Neural progenitor cell (in vitro differentiated cells): Measurements from ENCODE around the gene TAF4. TPM values are rescaled to one million over a fixed set of nuclear protein-coding genes. Genes with fewer than 3 reads are reported as not detected.

Source experiments
- DNase-seq: peaks from one replicate; pipeline ENCODE4 v3.0.0-alpha.2; 2016; ENCODE audit warnings: low spot score
- H2AFZ ChIP-seq: fragments of 200-600 bp; sonication (generic); replicated peaks from 2 replicates; pipeline ENCODE4 v1.6.1; 2016; ENCODE audit warnings: antibody characterized with exemption
- H3F3A ChIP-seq: fragments of 200-600 bp; sonication (generic); 2 replicates; pipeline ENCODE4 v1.6.1; 2016; ENCODE audit warnings: antibody characterized with exemption, low read depth
- H3K27ac ChIP-seq: fragments of 200-600 bp; sonication (generic); 2 replicates; pipeline ENCODE4 v1.5.1; 2016; ENCODE audit warnings: mild to moderate bottlenecking
- H3K27me3 ChIP-seq: fragments of 200-600 bp; sonication (generic); 2 replicates; pipeline ENCODE4 v1.6.1; 2016; ENCODE audit warnings: mild to moderate bottlenecking, moderate library complexity
- H3K36me3 ChIP-seq: fragments of 200-600 bp; sonication (generic); 2 replicates; pipeline ENCODE4 v1.5.1; 2016
- H3K4me1 ChIP-seq: fragments of 200-600 bp; sonication (generic); 2 replicates; pipeline ENCODE4 v1.6.1; 2016; ENCODE audit warnings: mixed run types
- H3K4me2 ChIP-seq: fragments of 200-600 bp; sonication (generic); 2 replicates; pipeline ENCODE4 v1.6.1; 2016
- H3K4me3 ChIP-seq: fragments of 200-600 bp; sonication (generic); 2 replicates; pipeline ENCODE4 v1.5.1; 2016
- H3K79me2 ChIP-seq: fragments of 200-600 bp; sonication (generic); 2 replicates; pipeline ENCODE4 v1.6.1; 2016; ENCODE audit warnings: low read depth
- H3K9ac ChIP-seq: fragments of 200-600 bp; sonication (generic); 2 replicates; pipeline ENCODE4 v1.6.1; 2016
- H3K9me3 ChIP-seq: fragments of 200-600 bp; sonication (generic); 2 replicates; pipeline ENCODE4 v1.5.1; 2016; ENCODE audit warnings: low read depth
- H4K20me1 ChIP-seq: fragments of 200-600 bp; sonication (generic); 2 replicates; pipeline ENCODE4 v1.6.1; 2016; ENCODE audit warnings: low read depth
- H3K27ac Mint-ChIP-seq: 3 replicates; pipeline ENCODE4 v1.8.0; 2021; ENCODE audit warnings: mixed read lengths
- H3K27me3 Mint-ChIP-seq: 2 replicates; pipeline ENCODE4 v1.8.0; 2022; ENCODE audit warnings: low read depth, mild to moderate bottlenecking, inconsistent platforms, moderate library complexity, mixed read lengths; ENCODE audit not compliant: insufficient read depth
- H3K36me3 Mint-ChIP-seq: 3 replicates; pipeline ENCODE4 v1.8.0; 2021; ENCODE audit warnings: mixed read lengths
- H3K4me1 Mint-ChIP-seq: 3 replicates; pipeline ENCODE4 v1.8.0; 2021; ENCODE audit warnings: mixed read lengths
- H3K4me3 Mint-ChIP-seq: 3 replicates; pipeline ENCODE4 v1.8.0; 2021; ENCODE audit warnings: mild to moderate bottlenecking, moderate library complexity, mixed read lengths
- H3K9me3 Mint-ChIP-seq: 3 replicates; pipeline ENCODE4 v1.8.0; 2020; ENCODE audit warnings: mixed read lengths
- EZH2 ChIP-seq: fragments of 200-600 bp; sonication (generic); IDR thresholded peaks from 2 replicates; pipeline ENCODE4 v1.6.1; 2017; ENCODE audit warnings: antibody characterized with exemption, mild to moderate bottlenecking, moderate library complexity
- EZH2phosphoT487 ChIP-seq: fragments of 200-600 bp; sonication (generic); IDR thresholded peaks from 2 replicates; pipeline ENCODE4 v1.6.1; 2017; ENCODE audit warnings: antibody characterized with exemption
- total RNA-seq: library from RNA; depleted of rRNA; stranded (reverse); fragments of >200 nt; gene quantifications from 2 replicates; pipeline ENCODE4 v1.2.3, GENCODE V29; 2015; ENCODE audit warnings: low replicate concordance
- TF ChIP-seq, protein P1 (sequence below): fragments of 200-600 bp; sonication (generic); IDR thresholded peaks from 2 replicates; pipeline ENCODE4 v1.5.1; 2017; ENCODE audit warnings: antibody characterized with exemption, mild to moderate bottlenecking

Gene TAF4
- total RNA-seq, 1 donor from 2014 or later: 9.9 TPM

DNA sequence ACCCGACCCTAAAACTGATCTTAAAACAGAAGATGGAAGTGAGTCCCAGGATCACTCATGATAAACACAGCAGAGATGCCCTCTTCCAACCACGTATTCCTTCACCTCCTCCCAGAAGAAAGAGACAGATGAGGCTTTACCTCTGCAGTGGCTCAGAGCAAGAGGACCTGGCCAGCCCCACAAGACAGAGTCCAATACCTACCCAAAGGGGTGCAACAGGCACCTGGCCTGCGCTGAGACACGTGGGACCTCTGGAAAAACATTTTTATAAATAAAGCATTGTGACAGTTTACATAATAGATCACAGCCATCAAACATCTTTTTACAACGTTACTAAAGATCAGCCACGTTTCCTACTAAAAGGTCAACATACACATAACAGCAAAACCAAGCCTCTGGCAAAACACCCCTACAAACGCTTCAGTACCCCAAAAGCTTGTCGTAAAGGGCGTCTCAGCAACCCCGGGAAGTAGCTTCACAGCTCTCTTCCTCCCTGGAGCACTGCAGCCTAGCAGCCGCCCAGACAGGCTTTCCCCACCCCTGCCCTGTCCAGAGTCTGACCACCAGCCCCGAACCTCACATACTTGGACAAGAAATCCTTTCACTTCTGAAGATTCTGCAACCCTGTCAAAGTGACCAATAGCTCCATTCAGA is 2.9 kb downstream of the TAF4 start:
- Mint-ChIP-seq H3K4me1 (peaks cover 28% of the 10 kb centered on the region), H3K27me3 (peaks cover 14% of the 10 kb centered on the region), H3K4me3 (peak overlapping the region; percentile 87), H3K27ac (no peak overlapping the region), H3K9me3 (peaks cover 6% of the 10 kb centered on the region), H3K36me3 (peaks cover 15% of the 10 kb centered on the region)
- no peaks in the 10 kb centered on the region for H3K36me3 ChIP-seq
- no peak overlapping the region for H3K4me3 ChIP-seq
- H3K9me3 ChIP-seq: no peaks in the 10 kb centered on the region
- TF ChIP-seq EZH2phosphoT487 (no peak), EZH2 (no peak)
- TF ChIP-seq, protein P1, sequence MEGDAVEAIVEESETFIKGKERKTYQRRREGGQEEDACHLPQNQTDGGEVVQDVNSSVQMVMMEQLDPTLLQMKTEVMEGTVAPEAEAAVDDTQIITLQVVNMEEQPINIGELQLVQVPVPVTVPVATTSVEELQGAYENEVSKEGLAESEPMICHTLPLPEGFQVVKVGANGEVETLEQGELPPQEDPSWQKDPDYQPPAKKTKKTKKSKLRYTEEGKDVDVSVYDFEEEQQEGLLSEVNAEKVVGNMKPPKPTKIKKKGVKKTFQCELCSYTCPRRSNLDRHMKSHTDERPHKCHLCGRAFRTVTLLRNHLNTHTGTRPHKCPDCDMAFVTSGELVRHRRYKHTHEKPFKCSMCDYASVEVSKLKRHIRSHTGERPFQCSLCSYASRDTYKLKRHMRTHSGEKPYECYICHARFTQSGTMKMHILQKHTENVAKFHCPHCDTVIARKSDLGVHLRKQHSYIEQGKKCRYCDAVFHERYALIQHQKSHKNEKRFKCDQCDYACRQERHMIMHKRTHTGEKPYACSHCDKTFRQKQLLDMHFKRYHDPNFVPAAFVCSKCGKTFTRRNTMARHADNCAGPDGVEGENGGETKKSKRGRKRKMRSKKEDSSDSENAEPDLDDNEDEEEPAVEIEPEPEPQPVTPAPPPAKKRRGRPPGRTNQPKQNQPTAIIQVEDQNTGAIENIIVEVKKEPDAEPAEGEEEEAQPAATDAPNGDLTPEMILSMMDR: no peak
- H3K9ac ChIP-seq: no peak overlapping the region
- no peak overlapping the region for H2AFZ ChIP-seq
- peaks cover 58% of the 10 kb centered on the region for H3K79me2 ChIP-seq
- H3K4me2 ChIP-seq: peak overlapping the region; percentile 93
- DNase-seq: no peak
- H3K4me1 ChIP-seq: peaks cover 22% of the 10 kb centered on the region
- peaks cover 9% of the 10 kb centered on the region for H3F3A ChIP-seq
- H3K27me3 ChIP-seq: no peaks in the 10 kb centered on the region
- no peak overlapping the region for H3K27ac ChIP-seq
- H4K20me1 ChIP-seq: peaks cover 55% of the 10 kb centered on the region

DNA sequence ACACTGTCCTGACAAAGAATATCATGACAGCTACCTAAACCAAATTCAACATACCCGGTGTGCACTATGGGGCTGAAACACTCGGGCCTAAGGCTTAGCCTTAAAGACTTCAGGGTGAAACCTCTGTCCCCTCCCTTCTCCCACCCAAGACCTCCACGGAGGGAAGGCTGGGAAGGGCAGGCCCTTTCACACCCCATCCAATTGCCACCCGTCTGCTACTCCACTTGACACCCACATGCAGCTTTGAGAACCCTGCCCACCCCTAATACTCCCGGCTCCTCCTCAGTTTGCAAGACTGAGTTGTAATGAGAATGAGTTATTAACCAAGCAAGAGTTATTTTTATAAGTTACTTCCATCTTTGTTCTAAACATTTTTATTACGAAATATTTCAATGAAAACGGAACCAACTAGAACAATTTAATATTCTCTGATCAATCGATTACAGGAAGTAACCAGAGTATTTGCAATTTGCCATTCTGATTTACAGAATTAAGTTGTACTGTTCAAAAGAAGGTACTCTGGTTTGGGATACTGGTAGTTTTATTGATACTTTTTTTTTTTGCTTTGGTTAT is 3.7 kb downstream of the TAF4 start:
- Histone ChIP-seq H4K20me1 (peaks cover 55% of the 10 kb centered on the region), H3K27me3 (no peaks in the 10 kb centered on the region), H3K9me3 (no peaks in the 10 kb centered on the region), H2AFZ (no peak overlapping the region), H3F3A (peaks cover 7% of the 10 kb centered on the region), H3K27ac (no peak overlapping the region), H3K4me1 (peaks cover 16% of the 10 kb centered on the region), H3K79me2 (peaks cover 64% of the 10 kb centered on the region), H3K9ac (no peak overlapping the region), H3K4me2 (no peak overlapping the region), H3K4me3 (no peak overlapping the region), H3K36me3 (no peaks in the 10 kb centered on the region)
- H3K4me3 Mint-ChIP-seq: peak overlapping the region; percentile 41
- peaks cover 21% of the 10 kb centered on the region for H3K4me1 Mint-ChIP-seq
- TF ChIP-seq EZH2: no peak
- H3K27ac Mint-ChIP-seq: no peak overlapping the region
- H3K9me3 Mint-ChIP-seq: peaks cover 6% of the 10 kb centered on the region
- no peak for DNase-seq
- H3K36me3 Mint-ChIP-seq: peaks cover 17% of the 10 kb centered on the region
- peaks cover 13% of the 10 kb centered on the region for H3K27me3 Mint-ChIP-seq

DNA sequence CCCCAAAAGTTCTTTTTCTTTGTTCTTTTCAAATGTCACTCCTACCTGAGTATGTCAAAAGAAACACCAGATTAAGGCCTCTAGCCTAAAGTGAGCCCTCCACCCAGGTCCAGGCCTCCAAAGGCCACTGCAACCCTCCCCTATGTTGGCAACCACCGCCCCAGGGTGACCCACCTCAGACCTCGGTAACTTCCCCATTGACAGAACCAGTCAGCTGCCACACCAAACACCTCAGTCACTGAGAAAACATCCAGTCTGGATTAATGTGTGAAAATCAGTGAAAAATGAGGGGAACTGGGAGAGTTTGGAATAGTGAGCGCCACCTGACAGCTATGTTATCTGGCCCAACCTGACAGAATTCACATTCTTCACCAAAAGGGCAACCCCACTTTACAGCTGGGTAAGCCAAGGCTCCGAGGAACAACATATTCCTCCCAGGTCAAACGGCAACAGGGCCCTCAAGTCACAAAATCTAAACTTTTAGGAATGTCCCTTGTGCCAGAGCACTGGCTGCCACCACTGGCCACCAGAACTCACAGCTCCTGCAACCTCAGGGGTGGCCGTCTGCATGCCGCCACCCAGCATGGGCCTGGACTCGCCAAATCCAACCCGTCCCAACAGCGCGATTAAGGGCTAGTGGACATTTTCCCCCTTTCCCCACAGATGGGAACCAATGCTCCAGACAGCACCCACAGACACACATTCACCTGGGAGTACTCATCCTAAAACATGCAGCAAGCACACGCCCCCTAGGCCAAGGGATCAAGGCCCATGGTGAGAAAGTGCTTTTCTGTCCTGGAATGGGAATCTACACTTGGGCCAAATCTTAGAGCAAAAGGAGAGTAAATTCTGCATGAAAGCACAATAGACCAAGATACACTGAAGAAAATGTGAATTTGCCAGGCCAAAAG is 4.8 kb downstream of the TAF4 start:
- H3K9me3 Mint-ChIP-seq: peaks cover 14% of the 10 kb centered on the region
- Histone ChIP-seq H3K4me3 (no peak overlapping the region), H3K36me3 (no peaks in the 10 kb centered on the region), H3K27me3 (no peaks in the 10 kb centered on the region), H3K79me2 (peaks cover 74% of the 10 kb centered on the region), H4K20me1 (peaks cover 55% of the 10 kb centered on the region), H2AFZ (no peak overlapping the region), H3F3A (no peaks in the 10 kb centered on the region), H3K4me2 (no peak overlapping the region), H3K9me3 (no peaks in the 10 kb centered on the region), H3K27ac (no peak overlapping the region), H3K4me1 (peaks cover 13% of the 10 kb centered on the region), H3K9ac (no peak overlapping the region)
- H3K36me3 Mint-ChIP-seq: peaks cover 26% of the 10 kb centered on the region
- no peak overlapping the region for H3K4me3 Mint-ChIP-seq
- H3K4me1 Mint-ChIP-seq: peaks cover 16% of the 10 kb centered on the region
- no peak overlapping the region for H3K27ac Mint-ChIP-seq
- TF ChIP-seq EZH2: no peak
- no peak for TF ChIP-seq EZH2phosphoT487
- TF ChIP-seq, protein P1: no peak
- H3K27me3 Mint-ChIP-seq: peaks cover 8% of the 10 kb centered on the region
- DNase-seq: no peak
